Progenitor cell of endocrine pancreas (in vitro differentiated cells): Measurements from ENCODE around the gene CPE. TPM values are rescaled to one million over a fixed set of nuclear protein-coding genes. Genes with fewer than 3 reads are reported as not detected.

ENCODE experiments used
- DNase-seq: peaks from one replicate; pipeline ENCODE4 v3.0.0; 2021; ENCODE audit warnings: low spot score; ENCODE audit not compliant: unreplicated experiment
- H3K27ac Mint-ChIP-seq: 2 replicates; pipeline ENCODE4 v1.8.0; 2021; ENCODE audit warnings: mild to moderate bottlenecking, moderate library complexity, mixed read lengths
- H3K27me3 Mint-ChIP-seq: 2 replicates; pipeline ENCODE4 v1.8.0; 2021; ENCODE audit warnings: mixed read lengths
- H3K36me3 Mint-ChIP-seq: 2 replicates; pipeline ENCODE4 v1.8.0; 2022; ENCODE audit warnings: mixed read lengths; ENCODE audit not compliant: insufficient read depth
- H3K4me1 Mint-ChIP-seq: 2 replicates; pipeline ENCODE4 v1.8.0; 2021; ENCODE audit warnings: low read depth, mixed read lengths
- H3K4me3 Mint-ChIP-seq: 2 replicates; pipeline ENCODE4 v1.8.0; 2021; ENCODE audit warnings: low read depth, mild to moderate bottlenecking, moderate library complexity, mixed read lengths
- H3K9me3 Mint-ChIP-seq: 2 replicates; pipeline ENCODE4 v1.8.0; 2021; ENCODE audit warnings: low read depth, mixed read lengths
- total RNA-seq: library from RNA; stranded (reverse); gene quantifications from 2 replicates; pipeline ENCODE4 v1.2.1, GENCODE V29; 2021
- TF ChIP-seq, protein P1 (sequence below): fragments of 200-600 bp; sonication (generic); IDR thresholded peaks from one replicate; pipeline ENCODE4 v1.5.0; 2021; ENCODE audit warnings: antibody characterized with exemption, mild to moderate bottlenecking; ENCODE audit not compliant: unreplicated experiment

CPE gene
- total RNA-seq, 1 donor from 2014 or later, result 129 TPM

DNA sequence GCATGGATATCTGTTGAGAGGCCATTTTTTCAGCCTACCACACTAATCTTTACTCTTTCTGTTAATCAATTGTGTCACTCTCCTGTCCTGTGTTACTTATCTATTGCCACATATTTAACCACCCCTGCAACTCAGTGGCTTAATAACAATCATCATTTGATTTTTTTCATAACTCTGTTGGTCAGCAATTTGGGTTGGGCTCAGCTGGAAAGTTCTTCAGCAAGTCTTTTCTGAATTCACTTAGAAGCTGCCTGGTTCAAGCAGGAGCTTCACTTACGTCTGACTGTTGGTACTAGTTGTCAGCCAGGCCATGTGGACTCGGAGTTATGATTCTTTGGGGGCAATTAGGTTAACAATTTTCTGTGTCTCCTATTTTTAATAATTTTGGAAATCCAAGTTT is 50.1 kb downstream of the CPE start:
- Mint-ChIP-seq H3K4me3 (no peak overlapping the region), H3K27ac (no peak overlapping the region), H3K27me3 (no peaks in the 10 kb centered on the region), H3K9me3 (peaks cover 21% of the 10 kb centered on the region), H3K4me1 (no peaks in the 10 kb centered on the region), H3K36me3 (peaks cover 3% of the 10 kb centered on the region)
- no peak for DNase-seq
- TF ChIP-seq, protein P1, sequence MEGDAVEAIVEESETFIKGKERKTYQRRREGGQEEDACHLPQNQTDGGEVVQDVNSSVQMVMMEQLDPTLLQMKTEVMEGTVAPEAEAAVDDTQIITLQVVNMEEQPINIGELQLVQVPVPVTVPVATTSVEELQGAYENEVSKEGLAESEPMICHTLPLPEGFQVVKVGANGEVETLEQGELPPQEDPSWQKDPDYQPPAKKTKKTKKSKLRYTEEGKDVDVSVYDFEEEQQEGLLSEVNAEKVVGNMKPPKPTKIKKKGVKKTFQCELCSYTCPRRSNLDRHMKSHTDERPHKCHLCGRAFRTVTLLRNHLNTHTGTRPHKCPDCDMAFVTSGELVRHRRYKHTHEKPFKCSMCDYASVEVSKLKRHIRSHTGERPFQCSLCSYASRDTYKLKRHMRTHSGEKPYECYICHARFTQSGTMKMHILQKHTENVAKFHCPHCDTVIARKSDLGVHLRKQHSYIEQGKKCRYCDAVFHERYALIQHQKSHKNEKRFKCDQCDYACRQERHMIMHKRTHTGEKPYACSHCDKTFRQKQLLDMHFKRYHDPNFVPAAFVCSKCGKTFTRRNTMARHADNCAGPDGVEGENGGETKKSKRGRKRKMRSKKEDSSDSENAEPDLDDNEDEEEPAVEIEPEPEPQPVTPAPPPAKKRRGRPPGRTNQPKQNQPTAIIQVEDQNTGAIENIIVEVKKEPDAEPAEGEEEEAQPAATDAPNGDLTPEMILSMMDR, result no peak

DNA sequence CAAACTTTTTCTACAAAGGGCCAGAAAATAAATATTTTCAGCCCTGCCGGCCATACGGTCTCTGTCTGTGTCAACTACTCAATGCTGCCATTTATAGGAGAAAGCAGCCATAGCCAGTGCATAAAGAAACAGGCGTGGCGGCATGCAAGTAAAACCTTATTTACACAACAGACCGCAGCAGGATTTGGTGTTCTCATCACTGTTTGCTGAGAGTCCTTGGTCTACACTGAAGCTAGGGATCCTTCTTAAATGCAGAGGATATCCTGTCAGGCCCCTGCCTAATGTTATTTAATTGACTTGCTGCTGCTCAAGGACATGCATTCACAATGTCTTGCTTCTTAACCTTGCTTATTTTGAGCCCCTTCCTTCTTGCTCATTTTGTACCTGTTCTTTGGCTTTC is 54.7 kb downstream of the CPE start:
- Mint-ChIP-seq H3K27ac (no peak overlapping the region), H3K36me3 (peaks cover 3% of the 10 kb centered on the region), H3K4me1 (no peaks in the 10 kb centered on the region), H3K4me3 (no peak overlapping the region), H3K9me3 (peaks cover 5% of the 10 kb centered on the region), H3K27me3 (no peaks in the 10 kb centered on the region)
- TF ChIP-seq, protein P1, result no peak
- DNase-seq, result no peak

DNA sequence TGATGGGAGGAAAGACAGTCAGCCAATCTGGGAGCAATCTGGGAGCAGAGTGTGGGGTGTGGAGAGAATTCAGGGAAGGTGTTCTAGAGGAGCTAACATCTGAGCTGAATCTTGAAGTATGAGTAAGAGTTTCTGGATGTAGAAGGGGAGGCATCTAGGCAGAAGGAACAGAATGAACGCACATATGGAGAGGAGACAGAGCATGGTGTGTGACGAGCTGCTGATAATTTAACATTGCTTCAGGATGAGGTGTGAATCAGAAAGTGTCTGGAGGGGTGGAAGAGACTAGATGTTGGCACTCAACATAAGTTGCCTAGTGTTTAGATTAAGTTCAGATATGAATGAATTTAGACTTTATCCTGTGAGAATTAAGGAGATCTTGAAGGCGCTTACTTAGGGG is 58.9 kb downstream of the CPE start:
- no peaks in the 10 kb centered on the region for H3K9me3 Mint-ChIP-seq

DNA sequence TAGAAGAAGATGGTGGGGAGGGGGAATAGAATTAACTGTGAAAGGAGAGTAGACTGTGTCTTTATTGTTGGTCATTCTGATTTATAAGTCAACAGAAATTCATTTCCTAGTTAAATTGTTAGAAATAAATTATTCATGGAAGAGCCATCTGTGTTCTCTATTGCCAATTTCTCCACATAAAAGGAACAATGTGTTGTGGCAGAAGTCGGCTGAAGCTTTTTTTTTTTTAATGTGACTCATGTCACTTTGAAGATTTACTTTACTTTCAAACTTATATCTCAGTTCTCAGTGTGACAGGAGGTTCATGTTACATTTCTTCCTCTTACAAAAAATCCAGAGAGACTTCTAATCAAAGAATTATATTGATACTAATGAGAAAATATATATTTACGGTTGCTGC is 60.5 kb downstream of the CPE start:
- no peaks in the 10 kb centered on the region for H3K36me3 Mint-ChIP-seq
- DNase-seq, result no peak
- no peaks in the 10 kb centered on the region for H3K27me3 Mint-ChIP-seq
- H3K27ac Mint-ChIP-seq, result no peak overlapping the region
- TF ChIP-seq, protein P1, result no peak
- H3K4me3 Mint-ChIP-seq, result no peak overlapping the region
- no peaks in the 10 kb centered on the region for H3K9me3 Mint-ChIP-seq
- H3K4me1 Mint-ChIP-seq, result peaks cover 5% of the 10 kb centered on the region

More for the DNA sequence above, 58.9 kb downstream of the CPE start:
- no peak for DNase-seq
- TF ChIP-seq, protein P1, result no peak
- no peak overlapping the region for H3K4me3 Mint-ChIP-seq
- no peaks in the 10 kb centered on the region for H3K36me3 Mint-ChIP-seq
- H3K4me1 Mint-ChIP-seq, result peaks cover 5% of the 10 kb centered on the region
- no peak overlapping the region for H3K27ac Mint-ChIP-seq
- no peaks in the 10 kb centered on the region for H3K27me3 Mint-ChIP-seq

DNA sequence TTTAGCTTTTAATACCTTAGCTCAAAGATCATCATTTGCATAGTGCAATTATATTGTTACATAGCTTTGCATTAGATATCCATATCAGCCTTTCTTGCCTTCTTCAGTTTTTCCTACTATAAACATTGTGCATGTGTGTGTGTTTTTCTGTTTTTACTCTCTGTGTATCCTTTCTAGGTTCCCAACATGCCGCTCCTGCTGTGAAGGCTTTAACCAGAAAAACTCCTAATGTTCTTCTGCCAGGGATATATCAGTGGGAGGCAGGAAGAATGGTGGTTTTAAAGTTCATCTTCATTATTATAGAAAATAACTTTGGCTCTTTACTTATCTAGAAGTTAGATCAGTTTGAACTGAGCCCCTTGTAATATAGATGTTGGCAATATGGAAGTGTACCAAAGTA is 61.2 kb downstream of the CPE start:
- H3K4me1 Mint-ChIP-seq, result peaks cover 5% of the 10 kb centered on the region
- no peak for DNase-seq
- no peak overlapping the region for H3K4me3 Mint-ChIP-seq
- H3K9me3 Mint-ChIP-seq, result no peaks in the 10 kb centered on the region
- TF ChIP-seq, protein P1, result no peak
- no peaks in the 10 kb centered on the region for H3K36me3 Mint-ChIP-seq
- H3K27me3 Mint-ChIP-seq, result no peaks in the 10 kb centered on the region
- H3K27ac Mint-ChIP-seq, result no peak overlapping the region
